ENCODE measurements around the gene HACD2. TPM values are rescaled to one million over a fixed set of nuclear protein-coding genes. Genes with fewer than 3 reads are reported as not detected.

Gene HACD2
- total RNA-seq, 4 donors from 2014 or later = 24.9 to 51.6 (median 36.0) TPM

GRCh38 chr3:123628996-123629746 lies 44.3 kb upstream of the HACD2 start:
- Histone ChIP-seq H3K9me3 (no peaks in the 10 kb centered on the region), H3K27me3 (no peaks in the 10 kb centered on the region), H3K4me3 (no peak overlapping the region), H3K27ac (no peak overlapping the region), H3K4me1 (peaks cover 0 to 24% (median 0%) of the 10 kb centered on the region in 4 donors), H3K36me3 (peaks cover 0 to 29% (median 0%) of the 10 kb centered on the region in 3 donors)
- TF ChIP-seq CTCF (IDR thresholded peaks at IDR 0.05) (no peak), POLR2A (IDR thresholded peaks at IDR 0.05) (no peak), EP300 (IDR thresholded peaks at IDR 0.05) (no peak)
- DNase-seq (ENCODE audit: low spot score in 2 of 2) = no peak
- WGBS, 2 donors = 92 to 94% methylated on average over 20 to 22 of the region's 22 CpGs

- H3K9me3 ChIP-seq = no peaks in the 10 kb centered on the region
- peaks cover 0 to 29% (median 0%) of the 10 kb centered on the region in 3 donors for H3K36me3 ChIP-seq
- H3K4me3 ChIP-seq = no peak overlapping the region
- TF ChIP-seq POLR2A (IDR thresholded peaks at IDR 0.05) (no peak), EP300 (IDR thresholded peaks at IDR 0.05) (no peak), CTCF (IDR thresholded peaks at IDR 0.05) (no peak)
- no peaks in the 10 kb centered on the region for H3K27me3 ChIP-seq
- no peak overlapping the region for H3K27ac ChIP-seq
- 75 to 84% methylated on average over 6 of the region's 6 CpGs for whole genome bisulfite sequencing, 2 donors
- DNase-seq (ENCODE audit: low spot score in 2 of 2) = no peak
- H3K4me1 ChIP-seq = peaks cover 0 to 12% (median 0%) of the 10 kb centered on the region in 4 donors
Measured at GRCh38 chr3:123627673-123628670, 43.1 kb upstream of the HACD2 start.

GRCh38 chr3:123626881-123627280 lies 42.0 kb upstream of the HACD2 start:
- WGBS, 2 donors = 93 to 95% methylated on average over 7 of the region's 7 CpGs
- Histone ChIP-seq H3K27ac (no peak overlapping the region), H3K36me3 (peaks cover 0 to 24% (median 0%) of the 10 kb centered on the region in 3 donors), H3K27me3 (no peaks in the 10 kb centered on the region), H3K9me3 (no peaks in the 10 kb centered on the region), H3K4me3 (no peak overlapping the region), H3K4me1 (peaks cover 0 to 2% (median 0%) of the 10 kb centered on the region in 4 donors)
- DNase-seq (ENCODE audit: low spot score in 2 of 2) = no peak
- TF ChIP-seq CTCF (IDR thresholded peaks at IDR 0.05) (no peak), POLR2A (IDR thresholded peaks at IDR 0.05) (no peak), EP300 (IDR thresholded peaks at IDR 0.05) (no peak)

- Histone ChIP-seq H3K27ac (no peak overlapping the region), H3K9me3 (no peaks in the 10 kb centered on the region), H3K27me3 (no peaks in the 10 kb centered on the region), H3K4me1 (peaks cover 0 to 20% (median 7%) of the 10 kb centered on the region in 4 donors), H3K4me3 (no peak overlapping the region), H3K36me3 (peaks cover 0 to 4% (median 0%) of the 10 kb centered on the region in 3 donors)
- WGBS, 2 donors = 89 to 96% methylated on average over 1 of the region's 1 CpG
- no peak for DNase-seq (ENCODE audit: low spot score in 2 of 2)
- no peak for TF ChIP-seq POLR2A (IDR thresholded peaks at IDR 0.05)
- TF ChIP-seq CTCF (IDR thresholded peaks at IDR 0.05) = no peak
- TF ChIP-seq EP300 (IDR thresholded peaks at IDR 0.05) = no peak
Measured at GRCh38 chr3:123624302-123624701, 39.4 kb upstream of the HACD2 start.

All from tibial nerve (tissue), 4 donors.